ENCODE measurements around the gene ACSF3.
"Not testable (repeated sequence)": the region's sequence is repeated elsewhere in the genome, so short reads cannot be mapped to it uniquely, and the experiment has no call there.

ACSF3 gene

GRCh38 chr16:89074072-89074674, 19.5 kb upstream of the ACSF3 start:
- not testable (repeated sequence) for FAIRE-seq

- FAIRE-seq, result no peak
These were observed 18.6 kb upstream of the ACSF3 start for GRCh38 chr16:89074803-89075688.

- FAIRE-seq, result no peak
These were observed 17.5 kb upstream of the ACSF3 start for GRCh38 chr16:89076159-89076558.

- FAIRE-seq, result no peak
These were observed 16.6 kb upstream of the ACSF3 start for GRCh38 chr16:89077076-89077475.

- no peak for FAIRE-seq
These were observed 15.5 kb upstream of the ACSF3 start for GRCh38 chr16:89078172-89078571.

GRCh38 chr16:89079434-89079980, 14.1 kb upstream of the ACSF3 start:
- no peak for FAIRE-seq

- FAIRE-seq, result no peak
These were observed 13.3 kb upstream of the ACSF3 start for GRCh38 chr16:89080196-89080853.

GRCh38 chr16:89081556-89081955, 12.1 kb upstream of the ACSF3 start:
- FAIRE-seq, result no peak

GRCh38 chr16:89084411-89084810, 9.2 kb upstream of the ACSF3 start:
- no peak for FAIRE-seq

GRCh38 chr16:89084814-89085612, 8.6 kb upstream of the ACSF3 start:
- no peak for FAIRE-seq

GRCh38 chr16:89085755-89086154, 7.9 kb upstream of the ACSF3 start:
- no peak for FAIRE-seq

- no peak for FAIRE-seq
These were observed 5.6 kb upstream of the ACSF3 start for GRCh38 chr16:89087922-89088497.

GRCh38 chr16:89089120-89089519, 4.5 kb upstream of the ACSF3 start:
- FAIRE-seq, result no peak

- no peak for FAIRE-seq
These were observed 3.4 kb upstream of the ACSF3 start for GRCh38 chr16:89090182-89090630.

- no peak for FAIRE-seq
These were observed 2.8 kb upstream of the ACSF3 start for GRCh38 chr16:89090669-89091426.

- FAIRE-seq, result no peak
These were observed 1.6 kb upstream of the ACSF3 start for GRCh38 chr16:89092013-89092412.

GRCh38 chr16:89093252-89093601, 425 bp upstream of the ACSF3 start:
- not testable (repeated sequence) for FAIRE-seq

GRCh38 chr16:89094252-89094879, 714 bp downstream of the ACSF3 start:
- FAIRE-seq, result no peak

GRCh38 chr16:89094880-89095258, 1.2 kb downstream of the ACSF3 start:
- FAIRE-seq, result no peak

- FAIRE-seq, result no peak
These were observed 1.9 kb downstream of the ACSF3 start for GRCh38 chr16:89095491-89095951.

Measured in islet of Langerhans (tissue), 1 donor.